GM12875 (cell line): ENCODE data around the gene ATOH8.
A peak's percentile ranks its signal among the peaks of the same experiment; 100 is the strongest.

Experiments
- H3K4me3 ChIP-seq: one replicate; pipeline ENCODE4 v1.5.1; 2011; ENCODE audit warnings: low read depth, low read length, control low read depth
- CTCF ChIP-seq: IDR thresholded peaks from 2 replicates; pipeline ENCODE4 v1.5.1; 2011; ENCODE audit warnings: low read depth, mild to moderate bottlenecking, control low read depth, inconsistent platforms, low read length, moderate library complexity, borderline replicate concordance; ENCODE audit not compliant: insufficient read depth

ATOH8 gene

GRCh38 chr2:85754313-85755095 is 713 bp downstream of the ATOH8 start:
- TF ChIP-seq CTCF: no peak
- H3K4me3 ChIP-seq: peak overlapping the region; percentile 11

- no peak overlapping the region for H3K4me3 ChIP-seq
- TF ChIP-seq CTCF: no peak
Measured at GRCh38 chr2:85755122-85756027, 1.6 kb downstream of the ATOH8 start.

- no peak overlapping the region for H3K4me3 ChIP-seq
- no peak for TF ChIP-seq CTCF
Measured at GRCh38 chr2:85756195-85756594, 2.4 kb downstream of the ATOH8 start.

- no peak overlapping the region for H3K4me3 ChIP-seq
- no peak for TF ChIP-seq CTCF
Measured at GRCh38 chr2:85756822-85757435, 3.1 kb downstream of the ATOH8 start.

GRCh38 chr2:85757860-85758259 is 4.1 kb downstream of the ATOH8 start:
- no peak for TF ChIP-seq CTCF
- no peak overlapping the region for H3K4me3 ChIP-seq

- no peak overlapping the region for H3K4me3 ChIP-seq
Measured at GRCh38 chr2:85758361-85759256, 4.8 kb downstream of the ATOH8 start.

More at GRCh38 chr2:85758361-85759256, 4.8 kb downstream of the ATOH8 start:
- no peak for TF ChIP-seq CTCF
